Muscle layer of duodenum (tissue), 2 donors: Measurements from ENCODE around the gene LDLRAD4.
"Not testable (repeated sequence)": the region's sequence is repeated elsewhere in the genome, so short reads cannot be mapped to it uniquely, and the experiment has no call there.

Source experiments
- H3K27ac ChIP-seq: one replicate; pipeline ENCODE4 v1.7.0; 2013; ENCODE audit warnings: mild to moderate bottlenecking, low read length
- H3K27me3 ChIP-seq: one replicate; pipeline ENCODE4 v1.7.0; 2013; ENCODE audit warnings: low read depth, mild to moderate bottlenecking, control low read depth, low read length
- H3K36me3 ChIP-seq, 2 donors: one replicate each; pipeline ENCODE4 v1.7.0; 2013; ENCODE audit warnings: low read length in 2 of 2, control low read depth in 1 of 2, mild to moderate bottlenecking in 1 of 2; ENCODE audit not compliant: insufficient read depth in 2 of 2, control insufficient read depth in 1 of 2
- H3K4me1 ChIP-seq, 2 donors: one replicate each; pipeline ENCODE4 v1.7.0; 2013; ENCODE audit warnings: low read length in 2 of 2, mild to moderate bottlenecking in 2 of 2, control low read depth in 1 of 2, moderate library complexity in 1 of 2; ENCODE audit not compliant: insufficient read depth in 2 of 2, control insufficient read depth in 1 of 2
- H3K4me3 ChIP-seq, 2 donors: one replicate each; pipeline ENCODE4 v1.7.0; 2013; ENCODE audit warnings: low read length in 2 of 2, low read depth in 1 of 2, mild to moderate bottlenecking in 1 of 2
- H3K9me3 ChIP-seq, 2 donors: one replicate each; pipeline ENCODE4 v1.7.0; 2013; ENCODE audit warnings: low read length in 2 of 2, control low read depth in 1 of 2, mild to moderate bottlenecking in 1 of 2; ENCODE audit not compliant: control insufficient read depth in 1 of 2
- donor health status: healthy.

LDLRAD4 gene

GRCh38 chr18:13695337-13695736 is 476.8 kb downstream of the LDLRAD4 start:
- not testable (repeated sequence) for H3K4me1 ChIP-seq, H3K27me3 ChIP-seq, H3K9me3 ChIP-seq, H3K36me3 ChIP-seq, H3K27ac ChIP-seq, H3K4me3 ChIP-seq

GRCh38 chr18:13696961-13697360 is 478.4 kb downstream of the LDLRAD4 start:
- Histone ChIP-seq H3K9me3 (peaks cover 0 to 13% of the 10 kb centered on the region in 2 donors), H3K4me1 (no peaks in the 10 kb centered on the region)

GRCh38 chr18:13700153-13700552 is 481.6 kb downstream of the LDLRAD4 start:
- no peaks in the 10 kb centered on the region for H3K27me3 ChIP-seq
- no peak overlapping the region for H3K4me3 ChIP-seq
- H3K4me1 ChIP-seq = no peaks in the 10 kb centered on the region
- H3K36me3 ChIP-seq = peaks cover 0 to 3% of the 10 kb centered on the region in 2 donors
- H3K9me3 ChIP-seq = peaks cover 0 to 13% of the 10 kb centered on the region in 2 donors
- H3K27ac ChIP-seq = no peak overlapping the region

More at GRCh38 chr18:13696961-13697360, 478.4 kb downstream of the LDLRAD4 start:
- Histone ChIP-seq H3K36me3 (peaks cover 0 to 3% of the 10 kb centered on the region in 2 donors), H3K27me3 (no peaks in the 10 kb centered on the region), H3K4me3 (no peak overlapping the region), H3K27ac (no peak overlapping the region)
